Cardiac fibroblast (primary cell): ENCODE results near the gene FARP2.

Source experiments
- DNase-seq, 2 donors: peaks; one replicate each; pipeline versions ENCODE4 v3.0.0 to v3.0.0-alpha.2; 2010; ENCODE audit warnings: low read depth in 2 of 2
- H3K4me3 ChIP-seq, 2 donors: replicated peaks in 1 of 2; 1 replicate in 1 of 2; 2 replicates in 1 of 2; pipeline ENCODE4 v1.5.1; 2011; ENCODE audit warnings: low read depth in 2 of 2, low read length in 2 of 2, mild to moderate bottlenecking in 2 of 2, moderate library complexity in 1 of 2
- CTCF ChIP-seq: IDR thresholded peaks from one replicate; pipeline ENCODE4 v1.5.1; 2011; ENCODE audit warnings: low read depth, mild to moderate bottlenecking, low read length, inconsistent platforms

FARP2 gene, protein sequence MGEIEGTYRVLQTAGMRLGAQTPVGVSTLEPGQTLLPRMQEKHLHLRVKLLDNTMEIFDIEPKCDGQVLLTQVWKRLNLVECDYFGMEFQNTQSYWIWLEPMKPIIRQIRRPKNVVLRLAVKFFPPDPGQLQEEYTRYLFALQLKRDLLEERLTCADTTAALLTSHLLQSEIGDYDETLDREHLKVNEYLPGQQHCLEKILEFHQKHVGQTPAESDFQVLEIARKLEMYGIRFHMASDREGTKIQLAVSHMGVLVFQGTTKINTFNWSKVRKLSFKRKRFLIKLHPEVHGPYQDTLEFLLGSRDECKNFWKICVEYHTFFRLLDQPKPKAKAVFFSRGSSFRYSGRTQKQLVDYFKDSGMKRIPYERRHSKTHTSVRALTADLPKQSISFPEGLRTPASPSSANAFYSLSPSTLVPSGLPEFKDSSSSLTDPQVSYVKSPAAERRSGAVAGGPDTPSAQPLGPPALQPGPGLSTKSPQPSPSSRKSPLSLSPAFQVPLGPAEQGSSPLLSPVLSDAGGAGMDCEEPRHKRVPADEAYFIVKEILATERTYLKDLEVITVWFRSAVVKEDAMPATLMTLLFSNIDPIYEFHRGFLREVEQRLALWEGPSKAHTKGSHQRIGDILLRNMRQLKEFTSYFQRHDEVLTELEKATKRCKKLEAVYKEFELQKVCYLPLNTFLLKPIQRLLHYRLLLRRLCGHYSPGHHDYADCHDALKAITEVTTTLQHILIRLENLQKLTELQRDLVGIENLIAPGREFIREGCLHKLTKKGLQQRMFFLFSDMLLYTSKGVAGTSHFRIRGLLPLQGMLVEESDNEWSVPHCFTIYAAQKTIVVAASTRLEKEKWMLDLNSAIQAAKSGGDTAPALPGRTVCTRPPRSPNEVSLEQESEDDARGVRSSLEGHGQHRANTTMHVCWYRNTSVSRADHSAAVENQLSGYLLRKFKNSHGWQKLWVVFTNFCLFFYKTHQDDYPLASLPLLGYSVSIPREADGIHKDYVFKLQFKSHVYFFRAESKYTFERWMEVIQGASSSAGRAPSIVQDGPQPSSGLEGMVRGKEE

GRCh38 chr2:241355983-241356870 lies at the start of gene FARP2:
FARP2 (plus strand) TSS chr2:241356285; CDS start chr2:241373108, 16,823 bp downstream.
- peak within 1 kb of the TSS; percentile 71 to 82 for H3K4me3 ChIP-seq
- no peak for TF ChIP-seq CTCF
- DNase-seq = peak; percentile 99

- no peak for TF ChIP-seq CTCF
- no peak for DNase-seq
- no peak overlapping the region for H3K4me3 ChIP-seq
These were observed 49.0 kb upstream of the FARP2 start for GRCh38 chr2:241307055-241307454.

DNA sequence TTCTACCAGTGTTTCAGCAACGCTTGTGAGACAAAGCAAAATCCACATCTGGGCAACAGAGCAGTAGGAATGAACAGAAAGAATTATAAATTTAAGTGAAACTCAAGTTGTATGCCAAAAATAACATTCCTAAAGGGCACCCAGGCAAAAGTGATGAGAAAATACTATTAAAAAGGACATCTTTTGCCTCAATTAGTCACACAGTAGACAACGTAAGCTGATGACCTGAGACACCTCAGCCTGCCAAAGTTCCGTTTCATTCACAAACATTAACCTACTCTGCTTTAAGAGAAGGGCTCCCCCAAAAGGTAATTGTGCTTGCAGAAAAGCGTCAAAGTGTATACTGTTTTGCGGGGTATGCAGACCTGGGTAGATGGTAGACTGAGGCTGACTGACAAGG lies 47.8 kb upstream of the FARP2 start:
- no peak overlapping the region for H3K4me3 ChIP-seq
- peak in 1 of 2 donors; percentile 29 for DNase-seq
- no peak for TF ChIP-seq CTCF

DNA sequence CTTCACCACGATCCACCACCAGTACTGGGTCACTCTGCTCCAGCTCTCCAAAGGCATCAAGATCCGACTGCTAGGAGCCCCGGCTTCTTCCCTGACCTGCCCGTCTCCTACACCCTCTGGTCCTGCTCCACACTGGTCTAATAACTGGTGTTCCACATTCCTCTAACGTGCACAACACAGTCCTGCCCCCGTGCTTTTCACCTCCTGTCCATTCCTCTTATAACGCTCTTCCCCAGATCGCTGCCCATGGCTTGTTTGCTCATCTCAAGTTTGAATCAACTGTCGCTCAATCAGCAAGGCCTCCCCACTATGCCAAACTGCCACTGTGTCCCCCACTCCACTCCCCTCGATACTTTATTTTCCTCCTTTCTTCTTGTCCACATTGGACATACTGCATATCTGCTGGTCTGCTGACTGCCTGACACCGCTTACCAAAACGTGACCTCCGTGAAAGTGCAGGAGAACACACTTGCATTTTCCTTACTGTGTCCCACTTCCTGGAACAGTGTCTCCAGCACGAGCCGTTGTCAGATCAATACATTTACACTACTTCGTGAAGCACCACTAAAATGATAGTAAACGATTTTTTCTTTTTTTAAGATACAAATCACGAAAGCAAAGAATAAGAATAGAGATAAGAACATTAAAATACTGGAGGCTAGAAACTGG lies 47.1 kb upstream of the FARP2 start:
- TF ChIP-seq CTCF = no peak
- H3K4me3 ChIP-seq = no peak overlapping the region
- DNase-seq = no peak

- TF ChIP-seq CTCF = no peak
- H3K4me3 ChIP-seq = no peak overlapping the region
- DNase-seq = peak in 1 of 2 donors; percentile 65
These were observed 46.4 kb upstream of the FARP2 start for GRCh38 chr2:241309684-241310117.
